ENCODE results near the gene SMYD3. TPM values are rescaled to one million over a fixed set of nuclear protein-coding genes. Genes with fewer than 3 reads are reported as not detected.

SMYD3 gene
- total and polyA plus RNA-seq, 12 donors = 13.5 to 78.2 (median 26.8) TPM

- DNase-seq = peak; percentile 60 to 96 (median 91)
- no peak overlapping the region for H3K4me3 ChIP-seq
- H3K4me1 ChIP-seq (replicated peaks in 1 of 2) = peaks cover 8 to 20% of the 10 kb centered on the region in 2 donors
- 30 to 47% (median 36%) methylated on average over 7 to 12 of the region's 12 CpGs for WGBS, 4 donors
- H3K36me3 ChIP-seq (replicated peaks in 1 of 2) = no peaks in the 10 kb centered on the region
- TF ChIP-seq, protein P1, sequence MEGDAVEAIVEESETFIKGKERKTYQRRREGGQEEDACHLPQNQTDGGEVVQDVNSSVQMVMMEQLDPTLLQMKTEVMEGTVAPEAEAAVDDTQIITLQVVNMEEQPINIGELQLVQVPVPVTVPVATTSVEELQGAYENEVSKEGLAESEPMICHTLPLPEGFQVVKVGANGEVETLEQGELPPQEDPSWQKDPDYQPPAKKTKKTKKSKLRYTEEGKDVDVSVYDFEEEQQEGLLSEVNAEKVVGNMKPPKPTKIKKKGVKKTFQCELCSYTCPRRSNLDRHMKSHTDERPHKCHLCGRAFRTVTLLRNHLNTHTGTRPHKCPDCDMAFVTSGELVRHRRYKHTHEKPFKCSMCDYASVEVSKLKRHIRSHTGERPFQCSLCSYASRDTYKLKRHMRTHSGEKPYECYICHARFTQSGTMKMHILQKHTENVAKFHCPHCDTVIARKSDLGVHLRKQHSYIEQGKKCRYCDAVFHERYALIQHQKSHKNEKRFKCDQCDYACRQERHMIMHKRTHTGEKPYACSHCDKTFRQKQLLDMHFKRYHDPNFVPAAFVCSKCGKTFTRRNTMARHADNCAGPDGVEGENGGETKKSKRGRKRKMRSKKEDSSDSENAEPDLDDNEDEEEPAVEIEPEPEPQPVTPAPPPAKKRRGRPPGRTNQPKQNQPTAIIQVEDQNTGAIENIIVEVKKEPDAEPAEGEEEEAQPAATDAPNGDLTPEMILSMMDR (IDR thresholded peaks at IDR 0.05) = no peak
- TF ChIP-seq POLR2A (IDR thresholded peaks at IDR 0.05) = no peak
- no peaks in the 10 kb centered on the region for H3K27me3 ChIP-seq
- H3K27ac ChIP-seq = peak overlapping the region in 2 of 5 donors; percentile 25 to 56
- intact Hi-C loops (cut with DNase I) = no loop called here
- no peaks in the 10 kb centered on the region for H3K9me3 ChIP-seq (replicated peaks in 1 of 3)
Observed at GRCh38 chr1:245874942-245875580, 632.0 kb downstream of the SMYD3 start.

DNA sequence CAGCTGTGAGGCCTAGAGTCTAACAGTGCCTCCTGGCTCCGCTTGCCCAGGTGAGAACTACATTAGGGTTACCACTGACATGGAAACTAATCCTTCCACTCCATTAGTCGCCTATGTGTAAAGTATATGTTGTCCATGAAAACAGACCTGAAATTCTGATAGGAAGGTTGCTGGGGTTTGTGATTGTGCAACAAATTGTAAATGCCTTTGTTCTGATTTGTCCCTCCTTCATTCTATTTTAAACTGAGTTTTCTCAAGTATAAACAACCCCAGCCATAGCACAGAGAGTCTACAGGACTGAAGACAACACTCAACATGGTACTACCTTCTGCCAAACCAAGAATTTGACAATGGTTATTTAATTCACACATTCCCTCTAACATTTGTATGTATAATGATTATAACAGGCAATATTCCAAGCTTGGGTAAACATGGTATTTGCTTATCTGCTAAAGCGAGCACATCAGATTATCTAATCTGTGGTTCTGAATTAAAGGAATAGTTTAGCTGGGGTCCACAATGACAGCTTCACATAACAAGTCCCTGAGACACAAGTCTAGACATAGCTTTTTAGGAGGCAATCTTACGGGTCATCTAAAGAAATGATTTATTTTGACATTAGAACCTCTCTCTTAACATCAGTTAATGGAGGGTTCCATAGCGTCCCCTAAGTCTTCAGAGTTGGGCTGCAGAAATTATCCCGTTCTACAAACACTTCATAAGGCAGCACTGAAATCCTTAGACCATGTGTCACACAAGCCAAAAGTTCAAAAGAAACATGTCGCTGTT lies 633.0 kb downstream of the SMYD3 start:
- WGBS, 4 donors = 83 to 91% (median 88%) methylated on average over 7 of the region's 7 CpGs
- TF ChIP-seq, protein P1 (IDR thresholded peaks at IDR 0.05) = no peak
- TF ChIP-seq POLR2A (IDR thresholded peaks at IDR 0.05) = no peak
- peaks cover 8 to 20% of the 10 kb centered on the region in 2 donors for H3K4me1 ChIP-seq (replicated peaks in 1 of 2)
- no peaks in the 10 kb centered on the region for H3K36me3 ChIP-seq (replicated peaks in 1 of 2)
- intact Hi-C loops (cut with DNase I) = no loop called here
- H3K27me3 ChIP-seq = no peaks in the 10 kb centered on the region
- peak overlapping the region in 2 of 5 donors; percentile 3 to 56 for H3K27ac ChIP-seq
- DNase-seq = no peak
- no peaks in the 10 kb centered on the region for H3K9me3 ChIP-seq (replicated peaks in 1 of 3)
- H3K4me3 ChIP-seq = no peak overlapping the region

DNA sequence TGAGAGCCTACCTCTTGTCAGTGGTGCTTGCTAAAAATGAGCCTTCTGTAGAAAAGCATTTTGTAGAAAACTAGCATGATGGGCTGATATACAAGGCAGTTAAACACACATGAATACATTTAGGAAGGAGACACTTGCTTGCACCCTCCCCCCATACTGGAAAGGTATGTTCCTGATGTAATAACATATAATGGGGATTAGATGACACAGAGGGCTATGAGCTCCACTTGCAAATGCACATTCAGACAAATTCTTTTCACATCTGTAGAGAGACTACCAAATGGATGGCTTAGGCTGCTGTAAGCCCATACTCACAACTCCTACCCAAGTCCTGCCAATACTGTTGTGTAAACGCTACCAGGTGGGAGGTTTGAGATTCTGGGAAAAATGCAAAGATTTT lies 634.0 kb downstream of the SMYD3 start:
- WGBS, 4 donors = 89 to 100% (median 99%) methylated on average over 1 of the region's 1 CpG
- no peak for DNase-seq
- intact Hi-C loops (cut with DNase I) = no loop called here
- H3K36me3 ChIP-seq (replicated peaks in 1 of 2) = no peaks in the 10 kb centered on the region
- TF ChIP-seq, protein P1 (IDR thresholded peaks at IDR 0.05) = no peak
- H3K27me3 ChIP-seq = no peaks in the 10 kb centered on the region
- no peak overlapping the region for H3K27ac ChIP-seq
- no peak overlapping the region for H3K4me3 ChIP-seq
- H3K9me3 ChIP-seq (replicated peaks in 1 of 3) = no peaks in the 10 kb centered on the region
- H3K4me1 ChIP-seq (replicated peaks in 1 of 2) = peaks cover 8 to 20% of the 10 kb centered on the region in 2 donors

GRCh38 chr1:245872475-245872874 lies 634.6 kb downstream of the SMYD3 start:
- 88 to 98% (median 97%) methylated on average over 7 to 8 of the region's 8 CpGs for WGBS, 4 donors
- Histone ChIP-seq H3K4me1 (replicated peaks in 1 of 2) (peaks cover 8 to 20% of the 10 kb centered on the region in 2 donors), H3K27me3 (no peaks in the 10 kb centered on the region), H3K36me3 (replicated peaks in 1 of 2) (no peaks in the 10 kb centered on the region), H3K27ac (no peak overlapping the region), H3K9me3 (replicated peaks in 1 of 3) (no peaks in the 10 kb centered on the region), H3K4me3 (no peak overlapping the region)
- TF ChIP-seq, protein P1 (IDR thresholded peaks at IDR 0.05) = no peak
- TF ChIP-seq POLR2A (IDR thresholded peaks at IDR 0.05) = no peak
- no peak for DNase-seq
- intact Hi-C loops (cut with DNase I) = no loop called here

Measured in adrenal gland (tissue), 12 donors.